Tibial artery (tissue), 4 donors: ENCODE measurements around the gene UQCRC2.

Experiments used
- DNase-seq, 2 donors: peaks; one replicate each; pipeline ENCODE4 v3.0.0-alpha.2; 2019
- H3K27ac ChIP-seq, 2 donors: fragments of 200-600 bp; sonication (generic) in 1 of 2; 1 replicate in 1 of 2; 2 replicates in 1 of 2; pipeline ENCODE4 v1.5.1; 2018 to 2019; ENCODE audit warnings: mild to moderate bottlenecking in 1 of 2
- H3K27me3 ChIP-seq, 2 donors: fragments of 200-600 bp; sonication (generic) in 1 of 2; one replicate each; pipeline versions ENCODE4 v1.5.1 to v1.6.0; 2016 to 2019
- H3K36me3 ChIP-seq, 3 donors: fragments of 200-600 bp; sonication (generic) in 2 of 3; one replicate each; pipeline ENCODE4 v1.5.1; 2016 to 2019; ENCODE audit warnings: mild to moderate bottlenecking in 2 of 3
- H3K4me1 ChIP-seq, 4 donors: fragments of 200-600 bp; sonication (generic) in 2 of 4; 1 replicate in 3 of 4; 2 replicates in 1 of 4; pipeline ENCODE4 v1.5.1; 2016 to 2019
- H3K4me3 ChIP-seq, 2 donors: fragments of 200-600 bp; sonication (generic) in 1 of 2; 1 replicate in 1 of 2; 2 replicates in 1 of 2; pipeline ENCODE4 v1.5.1; 2018 to 2019; ENCODE audit warnings: mild to moderate bottlenecking in 2 of 2
- H3K9me3 ChIP-seq, 3 donors: fragments of 200-600 bp; sonication (generic) in 1 of 3; one replicate each; pipeline ENCODE4 v1.5.1; 2016 to 2019
- intact Hi-C: fragments of 100-400 bp; cut with DNase I; formaldehyde crosslinking; loops from one replicate; pipeline ENCODE4 v1.15.0; 2023; ENCODE audit warnings: low total_unique reads
- TF ChIP-seq, protein P1 (sequence below), 2 experiments: fragments of 200-600 bp in 1 of 2; fragments of 450-650 bp in 1 of 2; IDR thresholded peaks; one replicate each; pipeline ENCODE4 v1.5.1; 2017 to 2019; ENCODE audit warnings: antibody characterized with exemption in 2 of 2, mild to moderate bottlenecking in 1 of 2, moderate library complexity in 1 of 2

Gene UQCRC2

GRCh38 chr16:22007159-22007508 lies 54.0 kb downstream of the UQCRC2 start:
- H3K4me3 ChIP-seq, result peak overlapping the region; percentile 94 to 99
- no peak for DNase-seq
- no peaks in the 10 kb centered on the region for H3K27me3 ChIP-seq
- H3K36me3 ChIP-seq, result no peaks in the 10 kb centered on the region
- TF ChIP-seq, protein P1, sequence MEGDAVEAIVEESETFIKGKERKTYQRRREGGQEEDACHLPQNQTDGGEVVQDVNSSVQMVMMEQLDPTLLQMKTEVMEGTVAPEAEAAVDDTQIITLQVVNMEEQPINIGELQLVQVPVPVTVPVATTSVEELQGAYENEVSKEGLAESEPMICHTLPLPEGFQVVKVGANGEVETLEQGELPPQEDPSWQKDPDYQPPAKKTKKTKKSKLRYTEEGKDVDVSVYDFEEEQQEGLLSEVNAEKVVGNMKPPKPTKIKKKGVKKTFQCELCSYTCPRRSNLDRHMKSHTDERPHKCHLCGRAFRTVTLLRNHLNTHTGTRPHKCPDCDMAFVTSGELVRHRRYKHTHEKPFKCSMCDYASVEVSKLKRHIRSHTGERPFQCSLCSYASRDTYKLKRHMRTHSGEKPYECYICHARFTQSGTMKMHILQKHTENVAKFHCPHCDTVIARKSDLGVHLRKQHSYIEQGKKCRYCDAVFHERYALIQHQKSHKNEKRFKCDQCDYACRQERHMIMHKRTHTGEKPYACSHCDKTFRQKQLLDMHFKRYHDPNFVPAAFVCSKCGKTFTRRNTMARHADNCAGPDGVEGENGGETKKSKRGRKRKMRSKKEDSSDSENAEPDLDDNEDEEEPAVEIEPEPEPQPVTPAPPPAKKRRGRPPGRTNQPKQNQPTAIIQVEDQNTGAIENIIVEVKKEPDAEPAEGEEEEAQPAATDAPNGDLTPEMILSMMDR (IDR thresholded peaks at IDR 0.05), result no peak
- no peaks in the 10 kb centered on the region for H3K9me3 ChIP-seq
- H3K4me1 ChIP-seq, result peaks cover 0 to 31% (median 15%) of the 10 kb centered on the region in 4 donors
- intact Hi-C loops, result loop anchor here (5.0 kb wide), 2 partner anchors 180 to 295 kb away; no protein-coding TSS in a partner anchor
- peak overlapping the region; percentile 76 to 96 for H3K27ac ChIP-seq

GRCh38 chr16:22007509-22008214 lies 54.5 kb downstream of the UQCRC2 start, which contains the start of gene MOSMO:
TSS of gene MOSMO (plus strand) at chr16:22008111. CDS start at chr16:22008302, 191 bp downstream.
- Histone ChIP-seq H3K4me1 (peaks cover 0 to 31% (median 15%) of the 10 kb centered on the region in 4 donors), H3K36me3 (no peaks in the 10 kb centered on the region), H3K27me3 (no peaks in the 10 kb centered on the region), H3K27ac (peak within 1 kb of the TSS; percentile 76 to 96), H3K9me3 (no peaks in the 10 kb centered on the region), H3K4me3 (peak within 1 kb of the TSS; percentile 94 to 99)
- TF ChIP-seq, protein P1 (IDR thresholded peaks at IDR 0.05), result no peak
- intact Hi-C loops, result loop anchor here (5.0 kb wide), 2 partner anchors 180 to 295 kb away; no protein-coding TSS in a partner anchor
- peak; percentile 65 to 82 for DNase-seq

- Histone ChIP-seq H3K4me1 (peaks cover 0 to 31% (median 15%) of the 10 kb centered on the region in 4 donors), H3K27me3 (no peaks in the 10 kb centered on the region), H3K27ac (peak overlapping the region; percentile 76 to 96), H3K36me3 (no peaks in the 10 kb centered on the region), H3K9me3 (no peaks in the 10 kb centered on the region), H3K4me3 (peak overlapping the region; percentile 94 to 99)
- TF ChIP-seq, protein P1 (IDR thresholded peaks at IDR 0.05), result no peak
- intact Hi-C loops, result loop anchor here (5.0 kb wide), 2 partner anchors 179 to 294 kb away; no protein-coding TSS in a partner anchor
- DNase-seq, result peak; percentile 31 to 69
Observed at GRCh38 chr16:22008215-22009059, 55.3 kb downstream of the UQCRC2 start.

DNA sequence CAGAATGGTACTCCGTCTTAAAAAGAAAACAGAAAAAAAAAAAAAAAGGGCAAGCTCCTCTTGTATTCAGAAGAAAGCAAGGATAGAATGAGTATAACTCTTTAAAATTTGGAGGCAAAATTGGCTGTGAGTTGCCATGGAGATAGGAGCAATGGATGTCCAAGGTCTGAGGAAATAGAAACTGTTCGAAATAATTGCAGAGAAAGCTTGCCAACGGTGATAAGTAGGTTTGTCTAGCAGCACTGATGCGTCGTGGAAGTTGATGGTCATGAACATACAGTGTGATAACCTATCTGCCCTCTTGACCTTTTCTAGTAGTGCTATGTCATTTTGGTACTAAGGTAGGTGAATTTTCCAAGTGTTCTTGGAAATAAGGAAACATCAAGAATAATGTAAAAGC lies 57.7 kb downstream of the UQCRC2 start:
- intact Hi-C loops, result no loop called here
- Histone ChIP-seq H3K4me3 (no peak overlapping the region), H3K36me3 (no peaks in the 10 kb centered on the region), H3K27ac (no peak overlapping the region), H3K27me3 (no peaks in the 10 kb centered on the region), H3K9me3 (no peaks in the 10 kb centered on the region), H3K4me1 (peaks cover 0 to 31% (median 15%) of the 10 kb centered on the region in 4 donors)
- no peak for DNase-seq
- TF ChIP-seq, protein P1 (IDR thresholded peaks at IDR 0.05), result no peak

GRCh38 chr16:22012241-22012640 lies 59.1 kb downstream of the UQCRC2 start:
- peaks cover 0 to 26% (median 12%) of the 10 kb centered on the region in 4 donors for H3K4me1 ChIP-seq
- H3K27me3 ChIP-seq, result no peaks in the 10 kb centered on the region
- H3K4me3 ChIP-seq, result no peak overlapping the region
- intact Hi-C loops, result no loop called here
- no peak overlapping the region for H3K27ac ChIP-seq
- TF ChIP-seq, protein P1 (IDR thresholded peaks at IDR 0.05), result no peak
- no peaks in the 10 kb centered on the region for H3K9me3 ChIP-seq
- H3K36me3 ChIP-seq, result no peaks in the 10 kb centered on the region
- no peak for DNase-seq
